Activated naive CD4-positive, alpha-beta T cell treated with anti-CD3 and anti-CD28 coated beads for 36 hours (primary cell): ENCODE results near the gene ZBTB7B. TPM values are rescaled to one million over a fixed set of nuclear protein-coding genes. Genes with fewer than 3 reads are reported as not detected.

Experiments
- CTCF ChIA-PET: fragments of 350-600 bp; sonication (Branson Sonifier 250); formaldehyde crosslinking; loops from one replicate; lab custom pipeline; 2021; ENCODE audit warnings: antibody characterized with exemption; lab: Charles Lee
- DNase-seq: peaks from one replicate; pipeline ENCODE4 v3.0.0-alpha.2; 2020
- H3K27ac Mint-ChIP-seq: one replicate; pipeline ENCODE4 v1.8.0; 2021; ENCODE audit warnings: mild to moderate bottlenecking, mixed read lengths
- H3K27me3 Mint-ChIP-seq: one replicate; pipeline ENCODE4 v1.8.0; 2021; ENCODE audit warnings: low read depth, mixed read lengths
- H3K36me3 Mint-ChIP-seq: one replicate; pipeline ENCODE4 v1.8.0; 2021; ENCODE audit warnings: low read depth, mixed read lengths
- H3K4me1 Mint-ChIP-seq: one replicate; pipeline ENCODE4 v1.8.0; 2021; ENCODE audit warnings: low read depth, mixed read lengths
- H3K4me3 Mint-ChIP-seq: one replicate; pipeline ENCODE4 v1.8.0; 2021; ENCODE audit warnings: mild to moderate bottlenecking, moderate library complexity, mixed read lengths
- H3K9me3 Mint-ChIP-seq: one replicate; pipeline ENCODE4 v1.8.0; 2021; ENCODE audit warnings: mixed read lengths
- intact Hi-C: fragments of 100-400 bp; cut with micrococcal nuclease; formaldehyde crosslinking; loops from one replicate; pipeline ENCODE4 v1.15.1; 2023
- total RNA-seq, 2 experiments: library from RNA; stranded (reverse); gene quantifications; one replicate each; pipeline ENCODE4 v1.2.3, GENCODE V29; 2021

The ZBTB7B gene
- total RNA-seq, 2 experiments from 2014 or later = 90.6 to 101 TPM

- intact Hi-C loops = no loop called here
- no peak for DNase-seq
- H3K27me3 Mint-ChIP-seq = no peaks in the 10 kb centered on the region
- H3K36me3 Mint-ChIP-seq = peaks cover 4% of the 10 kb centered on the region
- CTCF ChIA-PET = interaction anchor here (0.7 to 1.9 kb wide), 4 partner anchors 20 to 49 kb away, joined by 3 to 5 read pairs (median 3); partner anchors contain the start of gene CKS1B
- no peak overlapping the region for H3K27ac Mint-ChIP-seq
- no peak overlapping the region for H3K4me3 Mint-ChIP-seq
- H3K9me3 Mint-ChIP-seq = no peaks in the 10 kb centered on the region
- peaks cover 15% of the 10 kb centered on the region for H3K4me1 Mint-ChIP-seq
Observed at GRCh38 chr1:155023627-155024026, 21.0 kb downstream of the ZBTB7B start.

DNA sequence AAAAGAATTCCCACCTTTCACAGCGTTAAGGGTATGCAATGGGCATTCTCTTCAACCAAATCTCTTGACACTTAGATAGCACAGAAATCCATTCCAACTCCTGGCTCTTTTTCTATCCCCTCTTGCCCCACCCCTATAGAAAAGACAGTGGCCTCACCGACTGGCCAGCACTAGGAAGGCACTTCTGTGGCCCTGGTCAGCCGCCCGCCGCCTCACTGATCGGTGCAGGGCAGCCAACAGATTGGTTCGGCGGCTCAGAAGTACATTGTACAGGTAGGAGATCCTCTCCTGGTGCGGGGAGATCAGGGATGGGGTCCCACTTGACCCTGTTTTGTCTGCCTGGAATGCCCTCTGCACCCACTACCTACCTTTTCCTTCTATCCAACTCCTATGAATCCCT, 21.7 kb downstream of the ZBTB7B start:
- no peaks in the 10 kb centered on the region for H3K9me3 Mint-ChIP-seq
- H3K4me3 Mint-ChIP-seq = no peak overlapping the region
- CTCF ChIA-PET = no interaction called here
- no peak for DNase-seq
- peaks cover 8% of the 10 kb centered on the region for H3K4me1 Mint-ChIP-seq
- H3K36me3 Mint-ChIP-seq = peaks cover 3% of the 10 kb centered on the region
- H3K27ac Mint-ChIP-seq = no peak overlapping the region
- no peaks in the 10 kb centered on the region for H3K27me3 Mint-ChIP-seq
- intact Hi-C loops = no loop called here

DNA sequence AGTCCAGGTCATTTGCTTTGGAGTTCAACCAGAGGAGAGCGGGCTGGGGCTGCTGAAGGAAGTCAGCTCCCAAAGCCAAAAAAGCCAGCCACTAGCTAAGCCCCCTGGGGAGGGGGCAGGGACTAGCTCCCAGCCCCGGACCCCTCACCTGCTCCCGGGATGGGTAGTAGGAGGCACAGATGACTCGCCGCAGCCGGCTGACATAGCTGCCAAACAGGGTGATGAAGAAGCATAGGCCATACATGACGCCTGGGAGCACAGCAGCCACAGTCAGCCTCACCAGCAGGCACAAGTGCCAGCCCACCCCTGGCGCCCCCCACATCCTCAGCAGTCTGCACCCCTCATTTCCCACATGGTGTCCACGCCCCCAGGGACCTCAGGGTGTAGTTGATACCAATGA, 23.6 kb downstream of the ZBTB7B start:
- no peak overlapping the region for H3K27ac Mint-ChIP-seq
- no peaks in the 10 kb centered on the region for H3K36me3 Mint-ChIP-seq
- intact Hi-C loops = no loop called here
- H3K27me3 Mint-ChIP-seq = no peaks in the 10 kb centered on the region
- no peaks in the 10 kb centered on the region for H3K4me1 Mint-ChIP-seq
- H3K9me3 Mint-ChIP-seq = no peaks in the 10 kb centered on the region
- CTCF ChIA-PET = interaction anchor here (0.7 to 1.2 kb wide), 2 partner anchors 35 to 637 kb away, joined by 3 to 5 read pairs; no protein-coding TSS in a partner anchor
- no peak for DNase-seq
- no peak overlapping the region for H3K4me3 Mint-ChIP-seq

DNA sequence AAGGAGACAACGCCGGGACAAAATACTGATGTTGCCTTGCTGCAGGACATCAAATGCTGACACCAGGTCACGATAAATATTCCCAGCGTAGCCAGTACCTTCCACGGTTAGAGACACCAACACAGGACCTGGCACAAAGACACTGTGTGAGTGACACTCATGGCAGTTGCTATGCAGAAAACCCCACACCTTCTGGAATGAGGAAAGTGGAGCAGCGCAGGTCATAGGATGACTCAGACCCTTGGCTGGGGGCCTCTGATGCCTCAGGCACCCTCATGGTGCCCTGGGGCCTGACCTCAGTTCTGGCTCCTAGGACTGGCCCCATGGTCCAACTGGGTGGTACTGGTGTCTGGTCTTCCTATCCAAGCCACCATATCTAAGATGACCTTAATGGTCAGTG, 24.0 kb downstream of the ZBTB7B start:
- H3K27me3 Mint-ChIP-seq = no peaks in the 10 kb centered on the region
- H3K9me3 Mint-ChIP-seq = no peaks in the 10 kb centered on the region
- intact Hi-C loops = no loop called here
- CTCF ChIA-PET = interaction anchor here (1.2 kb wide), 1 partner anchor 34 kb away, joined by 5 read pairs; no protein-coding TSS in a partner anchor
- H3K4me3 Mint-ChIP-seq = no peak overlapping the region
- no peak overlapping the region for H3K27ac Mint-ChIP-seq
- H3K36me3 Mint-ChIP-seq = no peaks in the 10 kb centered on the region
- H3K4me1 Mint-ChIP-seq = no peaks in the 10 kb centered on the region
- no peak for DNase-seq

DNA sequence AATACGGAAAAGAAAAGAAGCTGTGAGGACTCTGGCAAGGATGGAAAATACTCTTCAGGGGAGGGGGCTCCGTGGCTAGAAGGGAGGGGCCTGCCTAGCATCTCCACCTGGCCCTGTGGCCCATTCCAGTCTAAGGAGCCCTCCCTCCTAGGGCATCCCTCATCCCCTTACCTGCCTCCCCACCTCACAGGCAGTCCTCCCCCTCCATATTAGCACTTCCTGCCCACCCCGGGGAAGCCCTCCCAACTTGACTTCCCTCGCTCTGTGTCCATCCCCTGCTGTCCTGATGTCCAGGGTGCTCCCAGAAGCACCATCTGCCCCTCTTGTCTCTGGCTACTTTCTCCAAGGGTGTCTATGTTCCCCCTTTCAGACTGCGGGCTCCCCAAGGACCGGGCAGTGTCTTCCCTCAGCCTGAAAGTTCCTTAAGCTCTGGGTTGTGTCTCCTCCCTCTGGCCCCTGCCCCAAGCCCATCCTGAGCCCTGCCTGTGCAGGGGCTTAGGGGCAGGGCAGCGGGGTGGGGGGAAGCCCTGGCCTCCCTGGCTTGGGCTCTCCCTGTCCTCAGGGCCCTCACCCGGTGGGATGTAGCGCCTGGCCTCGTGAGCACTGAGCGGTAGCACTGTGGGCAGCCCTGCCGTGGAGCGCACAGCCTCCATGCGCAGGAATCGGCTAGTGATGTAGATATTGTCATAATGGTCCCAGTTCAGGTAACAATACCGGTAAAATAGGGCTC, 27.1 kb downstream of the ZBTB7B start:
- H3K4me3 Mint-ChIP-seq = no peak overlapping the region
- no peaks in the 10 kb centered on the region for H3K9me3 Mint-ChIP-seq
- no peak for DNase-seq
- H3K27me3 Mint-ChIP-seq = no peaks in the 10 kb centered on the region
- intact Hi-C loops = no loop called here
- CTCF ChIA-PET = interaction anchor here (1.5 kb wide), 1 partner anchor 21 kb away, joined by 3 read pairs; the partner anchor contains the start of gene ADAM15
- no peak overlapping the region for H3K27ac Mint-ChIP-seq
- H3K4me1 Mint-ChIP-seq = no peaks in the 10 kb centered on the region
- no peaks in the 10 kb centered on the region for H3K36me3 Mint-ChIP-seq

- no peak overlapping the region for H3K27ac Mint-ChIP-seq
Observed at GRCh38 chr1:155030243-155030795, 27.7 kb downstream of the ZBTB7B start.

DNA sequence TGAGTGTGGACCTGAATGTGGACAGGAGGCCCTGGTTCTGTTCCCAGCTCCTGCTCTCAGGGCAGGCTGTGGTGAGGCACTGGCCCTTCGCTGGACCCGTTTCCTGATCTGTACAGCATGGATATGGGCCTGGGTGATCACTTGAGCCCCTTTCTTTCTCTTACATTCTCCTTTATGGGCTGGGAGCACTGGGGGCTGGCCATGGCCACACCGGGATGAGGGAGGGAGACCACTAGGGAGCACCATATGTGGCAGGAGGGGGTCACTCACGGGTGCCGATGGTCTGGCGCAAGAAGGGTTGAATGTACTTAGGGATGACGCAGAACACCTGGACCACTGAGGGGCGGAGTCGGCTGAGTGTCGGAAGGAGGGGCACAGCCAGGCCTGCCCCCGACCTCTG, 28.3 kb downstream of the ZBTB7B start:
- CTCF ChIA-PET = interaction anchor here (0.6 kb wide), 1 partner anchor 14 kb away, joined by 3 read pairs; no protein-coding TSS in a partner anchor
- no peak overlapping the region for H3K4me3 Mint-ChIP-seq
- H3K36me3 Mint-ChIP-seq = no peaks in the 10 kb centered on the region
- no peaks in the 10 kb centered on the region for H3K9me3 Mint-ChIP-seq
- H3K27ac Mint-ChIP-seq = no peak overlapping the region
- DNase-seq = no peak
- intact Hi-C loops = no loop called here
- no peaks in the 10 kb centered on the region for H3K4me1 Mint-ChIP-seq
- no peaks in the 10 kb centered on the region for H3K27me3 Mint-ChIP-seq

More at GRCh38 chr1:155030243-155030795, 27.7 kb downstream of the ZBTB7B start:
- Mint-ChIP-seq H3K4me1 (no peaks in the 10 kb centered on the region), H3K4me3 (no peak overlapping the region), H3K9me3 (no peaks in the 10 kb centered on the region), H3K36me3 (no peaks in the 10 kb centered on the region), H3K27me3 (no peaks in the 10 kb centered on the region)
- DNase-seq = no peak
- CTCF ChIA-PET = no interaction called here
- intact Hi-C loops = no loop called here

- Mint-ChIP-seq H3K27ac (no peak overlapping the region), H3K4me3 (no peak overlapping the region), H3K9me3 (no peaks in the 10 kb centered on the region), H3K36me3 (no peaks in the 10 kb centered on the region), H3K27me3 (no peaks in the 10 kb centered on the region), H3K4me1 (no peaks in the 10 kb centered on the region)
- DNase-seq = no peak
- intact Hi-C loops = no loop called here
- CTCF ChIA-PET = interaction anchor here (1.8 kb wide), 1 partner anchor 29 kb away, joined by 5 read pairs; no protein-coding TSS in a partner anchor
Observed at GRCh38 chr1:155032886-155033285, 30.3 kb downstream of the ZBTB7B start.

DNA sequence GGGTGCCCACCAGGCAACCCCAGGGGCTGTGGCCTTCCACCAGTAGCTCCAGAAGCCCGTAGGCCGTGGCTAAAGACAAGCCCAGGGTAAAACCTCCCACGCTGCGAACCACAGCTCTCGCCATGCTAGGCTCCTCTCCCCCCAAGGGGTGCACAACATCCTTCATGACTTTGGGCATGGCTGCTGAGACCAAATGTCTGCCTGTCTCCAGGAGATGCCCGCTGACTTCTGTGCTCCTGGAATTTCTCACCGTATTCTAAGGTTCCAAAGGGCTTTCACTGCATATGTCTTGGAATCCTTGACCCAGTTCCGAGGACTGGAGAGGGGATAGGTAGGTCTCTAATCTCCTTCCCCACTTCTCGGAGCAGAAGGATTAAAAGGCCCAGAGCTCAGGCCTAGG, 30.9 kb downstream of the ZBTB7B start, which contains the start of the genes DCST1 and DCST2:
DCST1 (plus strand) TSS at position 301 of the 400 bp plus-strand sequence. CDS start 213 bp downstream, outside the sequence.
DCST2 (minus strand) TSS at position 258 of the 400 bp plus-strand sequence; CDS start at position 178, 80 bp downstream.
- Mint-ChIP-seq H3K36me3 (no peaks in the 10 kb centered on the region), H3K4me1 (no peaks in the 10 kb centered on the region), H3K27ac (no peak within 1 kb of the TSS), H3K4me3 (no peak within 1 kb of the TSS), H3K9me3 (no peaks in the 10 kb centered on the region), H3K27me3 (no peaks in the 10 kb centered on the region)
- no peak for DNase-seq
- intact Hi-C loops = no loop called here
- CTCF ChIA-PET = interaction anchor here (1.8 kb wide), 1 partner anchor 28 kb away, joined by 5 read pairs; no protein-coding TSS in a partner anchor

DNA sequence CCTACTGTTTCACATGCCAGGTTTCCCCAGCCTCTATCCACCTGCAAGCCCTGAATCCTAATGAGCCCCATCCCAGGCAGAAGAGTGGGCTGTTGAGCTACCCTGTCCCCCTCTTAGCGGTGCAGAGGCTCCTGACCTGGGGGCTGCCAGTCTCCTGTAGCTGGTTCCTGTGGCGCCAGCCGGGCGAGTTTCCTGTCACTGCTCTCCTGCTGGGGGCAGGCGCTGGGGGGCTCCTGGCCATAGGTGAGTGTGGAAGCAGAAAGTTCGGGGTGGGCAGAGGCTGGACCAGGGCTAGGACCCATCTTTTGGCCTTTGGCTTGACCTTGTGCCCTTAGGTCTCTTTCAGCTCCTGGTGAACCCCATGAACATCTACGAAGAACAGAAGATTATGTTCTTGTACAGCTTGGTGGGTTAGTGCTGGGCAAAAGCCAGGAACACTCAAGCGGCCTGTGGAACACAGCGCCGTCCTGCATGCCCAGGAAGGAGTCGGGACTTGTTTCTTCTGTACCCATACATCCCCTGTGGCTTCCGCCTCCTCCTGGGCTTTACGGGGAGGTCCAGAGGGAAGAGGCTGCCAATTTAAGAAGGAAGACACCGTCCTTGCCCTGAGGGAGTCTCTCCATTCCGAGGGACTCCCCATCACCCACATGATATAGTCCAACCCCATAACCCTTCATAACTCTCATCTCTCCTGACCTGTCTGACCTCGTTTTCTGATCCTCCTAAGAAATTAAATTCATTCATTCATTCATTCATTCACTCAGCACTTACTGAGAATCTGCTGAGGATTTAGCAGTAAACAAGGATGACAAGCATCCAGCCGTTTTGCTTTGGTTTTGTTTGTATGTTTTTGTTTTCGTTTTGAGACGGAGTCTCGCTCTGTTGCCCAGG, 32.0 kb downstream of the ZBTB7B start:
- intact Hi-C loops = no loop called here
- H3K9me3 Mint-ChIP-seq = no peaks in the 10 kb centered on the region
- CTCF ChIA-PET = interaction anchor here (0.9 to 1.1 kb wide), 3 partner anchors 10 to 139 kb away, joined by 3 to 4 read pairs (median 3); partner anchors contain the start of genes ADAM15 and KRTCAP2
- no peaks in the 10 kb centered on the region for H3K4me1 Mint-ChIP-seq
- H3K36me3 Mint-ChIP-seq = no peaks in the 10 kb centered on the region
- no peaks in the 10 kb centered on the region for H3K27me3 Mint-ChIP-seq
- DNase-seq = no peak
- H3K27ac Mint-ChIP-seq = no peak overlapping the region
- no peak overlapping the region for H3K4me3 Mint-ChIP-seq

GRCh38 chr1:155035936-155036335, 33.3 kb downstream of the ZBTB7B start:
- CTCF ChIA-PET = interaction anchor here (1.1 kb wide), 1 partner anchor 9 kb away, joined by 4 read pairs; no protein-coding TSS in a partner anchor
- no peak for DNase-seq
- Mint-ChIP-seq H3K4me1 (no peaks in the 10 kb centered on the region), H3K36me3 (no peaks in the 10 kb centered on the region), H3K27me3 (no peaks in the 10 kb centered on the region), H3K4me3 (no peak overlapping the region), H3K9me3 (no peaks in the 10 kb centered on the region), H3K27ac (no peak overlapping the region)
- intact Hi-C loops = no loop called here

- H3K4me3 Mint-ChIP-seq = no peak overlapping the region
- CTCF ChIA-PET = no interaction called here
- no peaks in the 10 kb centered on the region for H3K4me1 Mint-ChIP-seq
- no peaks in the 10 kb centered on the region for H3K36me3 Mint-ChIP-seq
- no peaks in the 10 kb centered on the region for H3K9me3 Mint-ChIP-seq
- no peak overlapping the region for H3K27ac Mint-ChIP-seq
- H3K27me3 Mint-ChIP-seq = no peaks in the 10 kb centered on the region
- intact Hi-C loops = no loop called here
- no peak for DNase-seq
Observed at GRCh38 chr1:155037043-155037442, 34.4 kb downstream of the ZBTB7B start.
